HG02970 (cell line): Measurements from ENCODE around the gene INPP5F.
"Not testable (repeated sequence)": the region's sequence is repeated elsewhere in the genome, so short reads cannot be mapped to it uniquely, and the experiment has no call there.

Experiments
- ATAC-seq: cut with Tn5 transposase; IDR thresholded peaks from one replicate; pipeline ENCODE4 v1.9.1; 2021; ENCODE audit warnings: mild to moderate bottlenecking, moderate library complexity, moderate number of reproducible peaks; ENCODE audit not compliant: unreplicated experiment, low FRiP score

Gene INPP5F

DNA sequence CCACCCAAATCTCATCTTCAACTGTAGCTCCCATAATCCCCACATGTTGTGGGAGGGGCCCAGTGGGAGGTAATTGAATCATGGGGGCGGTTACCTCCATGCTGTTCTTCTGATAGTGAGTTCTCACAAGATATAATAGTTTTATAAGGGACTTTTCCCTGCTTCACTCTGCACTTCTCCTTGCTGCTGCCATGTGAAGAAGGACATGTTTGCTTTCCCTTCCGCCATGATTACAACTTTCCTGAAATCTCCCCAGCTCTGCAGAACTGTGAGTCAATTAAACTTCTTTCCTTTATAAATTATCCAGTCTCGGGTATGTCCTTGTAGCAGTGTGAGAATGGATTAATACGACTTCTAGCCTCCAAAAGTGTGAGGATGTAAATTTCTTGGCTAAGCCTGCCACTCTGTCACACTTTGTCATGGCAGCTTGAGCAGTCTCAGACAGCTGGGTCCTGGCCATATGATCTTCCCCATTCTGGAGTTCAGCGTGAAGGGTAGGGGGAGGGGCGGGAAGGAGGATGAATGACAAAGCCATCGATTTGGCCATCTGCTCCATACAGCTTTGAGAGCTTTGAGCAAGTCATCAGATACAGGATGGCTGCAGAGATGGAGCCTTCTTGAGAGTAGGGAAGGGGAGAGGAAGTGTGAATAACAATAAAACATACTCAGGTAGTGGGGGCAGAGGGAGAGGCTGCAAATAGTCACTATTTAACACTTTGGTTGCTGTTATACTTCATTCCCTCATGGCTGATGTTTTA, 19.1 kb upstream of the INPP5F start:
- no peak for ATAC-seq

GRCh38 chr10:119707331-119707730, 18.5 kb upstream of the INPP5F start:
- not testable (repeated sequence) for ATAC-seq

- not testable (repeated sequence) for ATAC-seq
These were observed 14.9 kb upstream of the INPP5F start for GRCh38 chr10:119710935-119711334.

DNA sequence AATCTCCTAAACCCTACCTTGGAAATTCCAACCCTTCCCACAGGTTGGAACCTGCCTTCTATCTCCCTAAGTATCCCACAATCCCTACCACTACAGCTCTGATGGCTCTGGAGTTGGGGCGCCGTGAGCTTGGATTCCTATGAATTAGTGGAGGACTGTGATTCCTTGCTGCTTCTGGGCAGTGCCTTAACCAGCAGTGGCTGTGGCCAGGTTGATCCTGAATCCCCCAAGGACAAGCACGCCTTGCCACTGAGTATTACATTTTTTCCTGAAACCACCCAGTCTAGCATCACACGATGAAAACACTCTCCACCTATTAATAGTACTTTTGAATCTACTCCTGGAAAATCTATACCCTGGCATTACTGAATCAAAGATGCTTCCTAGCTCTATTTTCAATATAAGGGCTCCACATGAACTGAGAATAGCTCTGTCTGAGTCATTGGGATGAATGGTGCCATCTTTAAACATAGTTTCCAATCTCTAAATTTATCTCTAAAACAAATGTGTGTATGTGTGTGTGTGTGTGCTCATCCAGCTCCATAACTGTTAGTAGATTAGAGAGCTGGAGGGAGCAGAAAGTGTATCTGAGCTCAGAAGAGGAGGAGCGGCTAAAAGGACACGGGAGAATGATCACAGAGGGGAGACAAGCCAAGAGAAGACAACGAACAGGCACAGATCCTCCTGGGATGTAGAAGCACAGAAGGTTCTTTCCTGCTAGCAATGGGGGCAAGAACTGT, 11.9 kb upstream of the INPP5F start:
- ATAC-seq: no peak

DNA sequence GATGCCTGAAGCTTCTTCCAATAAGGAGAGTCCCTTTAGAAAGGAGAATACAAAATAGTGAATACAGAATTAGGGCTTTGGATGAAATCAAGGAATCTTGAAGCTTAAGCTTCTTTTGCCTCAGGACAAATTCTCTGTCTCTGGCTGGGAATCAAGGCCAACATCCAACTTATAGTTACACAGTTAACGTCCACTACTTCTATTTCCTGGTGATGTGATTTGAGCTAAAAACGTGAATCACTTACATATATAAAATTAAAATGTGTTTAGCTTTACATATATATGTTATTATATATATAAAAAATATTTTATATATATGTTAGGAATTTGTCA, 11.4 kb upstream of the INPP5F start:
- no peak for ATAC-seq

DNA sequence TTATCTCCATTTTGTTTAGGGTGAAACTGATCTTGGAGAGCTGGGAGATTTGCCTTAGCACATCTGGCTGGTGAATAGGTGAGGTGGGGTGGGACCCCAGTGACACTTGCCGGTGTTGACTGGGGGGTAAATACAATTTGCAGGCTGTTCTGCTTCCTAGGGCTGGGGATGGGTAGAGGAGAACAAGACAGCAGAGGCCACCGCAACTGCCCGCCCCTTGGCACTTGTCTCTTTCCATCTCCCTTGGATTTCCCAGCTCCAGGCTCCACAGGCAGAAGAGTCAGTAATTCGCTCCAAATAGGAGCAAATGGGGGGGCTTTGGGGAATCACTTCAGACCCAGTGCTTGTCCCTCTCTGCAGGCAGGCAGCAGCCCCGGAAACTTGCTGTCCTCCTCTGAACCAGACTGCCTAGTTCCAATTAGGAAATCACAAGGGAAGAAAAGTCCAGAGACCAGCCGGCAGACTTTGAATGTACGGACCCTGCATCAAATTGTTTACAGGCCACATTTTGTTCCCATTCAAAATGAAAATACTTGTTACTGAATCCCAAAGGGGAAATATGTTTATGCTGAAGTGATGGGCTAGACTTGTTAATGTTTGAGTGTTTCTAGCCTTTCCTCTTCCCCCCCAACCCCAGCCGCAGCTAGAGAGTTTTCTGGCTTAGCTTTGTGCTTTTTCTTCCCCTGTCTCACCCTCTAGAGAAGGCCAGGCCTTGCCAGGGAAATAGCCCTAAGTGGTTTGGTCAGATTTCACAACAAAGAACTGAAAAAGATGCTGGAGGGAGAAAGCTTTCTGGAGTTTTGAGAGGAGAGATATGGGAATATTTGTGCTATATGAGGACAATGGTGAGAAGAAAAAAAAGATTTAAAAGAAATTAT, 10.0 kb upstream of the INPP5F start:
- no peak for ATAC-seq

DNA sequence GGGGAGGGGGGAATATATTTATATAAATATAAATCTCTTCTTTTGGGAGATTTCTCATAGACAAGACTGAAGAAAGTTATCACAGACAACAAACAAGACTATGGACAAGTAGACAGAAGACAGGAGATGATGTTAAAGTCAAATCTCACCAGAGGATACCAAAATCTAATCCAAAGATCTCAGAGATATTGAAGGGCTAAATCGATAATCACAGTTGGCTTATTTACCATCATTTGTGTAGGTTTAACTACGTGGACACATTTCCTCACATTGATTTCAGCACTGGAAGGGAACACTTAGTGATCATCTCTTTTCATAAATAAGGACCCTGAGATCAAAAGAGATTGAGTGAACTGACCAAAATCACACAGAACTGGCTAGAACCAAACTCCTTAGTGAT, 2.7 kb upstream of the INPP5F start:
- ATAC-seq: no peak

GRCh38 chr10:119723624-119724023, 2.2 kb upstream of the INPP5F start:
- no peak for ATAC-seq

DNA sequence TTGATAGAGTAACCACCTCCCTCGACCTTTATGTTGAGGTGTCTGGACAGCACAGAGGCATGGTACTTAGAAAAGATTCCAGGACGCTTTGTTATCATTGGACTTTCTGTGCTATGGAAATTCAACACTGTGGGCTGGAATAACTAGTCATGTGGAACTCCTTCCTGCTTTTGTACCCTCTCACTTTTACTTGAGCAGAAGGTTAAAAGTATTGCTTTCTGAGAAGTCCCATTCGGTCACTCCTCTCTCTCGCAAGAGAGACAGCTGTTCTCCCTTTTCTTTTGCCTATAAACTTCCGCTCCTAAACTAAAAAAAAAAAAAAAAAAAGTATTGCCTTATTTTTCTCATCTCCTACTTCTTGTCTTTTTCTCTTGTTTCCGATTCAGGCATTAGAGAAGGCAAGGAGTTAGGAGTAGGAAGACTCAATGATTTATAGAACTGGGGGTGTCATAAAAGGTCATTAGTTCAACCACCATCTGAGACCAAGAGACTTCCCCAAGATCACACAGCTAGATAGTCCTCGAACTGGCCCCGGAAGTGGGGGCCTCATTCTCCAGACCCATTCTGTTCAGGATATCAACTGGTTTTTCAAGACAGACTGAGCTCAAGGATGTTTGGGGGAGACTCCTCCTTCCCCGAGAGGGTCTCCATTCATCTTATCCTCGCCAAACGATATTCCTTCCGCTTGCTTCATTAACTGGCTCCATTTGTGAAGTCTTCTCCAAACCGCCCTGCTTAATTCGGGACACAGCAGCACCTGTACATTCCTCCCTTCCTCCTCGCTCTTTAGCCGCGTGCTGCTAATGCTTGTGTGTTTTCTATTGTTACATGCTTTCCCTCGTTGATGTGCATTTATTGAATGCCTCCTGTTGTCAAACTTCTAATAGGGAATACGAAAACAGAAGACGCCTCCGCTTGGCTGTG, 995 bp upstream of the INPP5F start:
- no peak for ATAC-seq

GRCh38 chr10:119725517-119725827, 378 bp upstream of the INPP5F start:
- ATAC-seq: no peak

- no peak for ATAC-seq
These were observed 919 bp downstream of the INPP5F start for GRCh38 chr10:119726676-119727261.

- ATAC-seq: no peak
These were observed 2.4 kb downstream of the INPP5F start for GRCh38 chr10:119728172-119728800.

DNA sequence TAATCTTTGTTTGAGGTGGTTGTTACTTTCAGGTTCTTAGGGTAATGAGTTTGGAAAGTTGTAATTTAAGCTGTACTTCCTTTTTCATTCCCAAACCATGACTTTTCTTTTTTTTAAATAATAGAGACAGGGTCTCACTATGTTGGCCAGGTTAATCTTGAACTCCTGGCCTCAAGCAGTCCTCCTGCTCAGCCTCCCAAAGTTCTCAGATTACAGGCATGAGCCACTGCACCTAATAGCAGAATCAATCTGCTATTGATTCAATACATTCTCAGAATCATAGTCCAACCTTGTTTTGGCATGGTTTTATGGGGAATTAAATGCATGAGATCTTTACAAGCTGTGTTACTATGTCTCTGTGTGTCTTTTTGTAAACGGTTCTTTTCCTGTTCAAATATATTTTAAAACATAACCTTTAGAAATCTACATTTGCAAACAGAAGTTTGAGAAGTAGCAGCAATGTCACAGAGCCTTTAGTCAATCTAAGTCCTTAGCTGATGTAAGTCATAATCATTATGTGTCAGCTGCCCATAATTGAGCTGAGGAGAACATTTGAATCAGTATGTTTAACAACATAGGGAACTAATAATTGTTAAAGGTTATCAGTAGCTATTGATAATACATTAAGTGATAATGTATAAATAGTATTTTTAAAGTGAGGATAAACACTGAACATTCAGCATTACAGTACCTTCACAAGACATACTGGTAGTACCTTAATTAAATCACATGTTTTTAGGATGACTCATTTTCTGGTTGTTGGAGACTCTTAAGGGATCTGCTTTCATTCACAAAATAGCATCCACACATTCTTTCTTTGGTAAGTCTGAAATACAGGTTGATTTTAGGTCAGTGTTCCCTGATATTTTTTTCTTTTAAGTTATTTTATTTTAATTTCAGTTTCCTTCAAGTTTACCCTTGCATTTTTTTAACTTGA, 8.8 kb downstream of the INPP5F start:
- ATAC-seq: no peak

DNA sequence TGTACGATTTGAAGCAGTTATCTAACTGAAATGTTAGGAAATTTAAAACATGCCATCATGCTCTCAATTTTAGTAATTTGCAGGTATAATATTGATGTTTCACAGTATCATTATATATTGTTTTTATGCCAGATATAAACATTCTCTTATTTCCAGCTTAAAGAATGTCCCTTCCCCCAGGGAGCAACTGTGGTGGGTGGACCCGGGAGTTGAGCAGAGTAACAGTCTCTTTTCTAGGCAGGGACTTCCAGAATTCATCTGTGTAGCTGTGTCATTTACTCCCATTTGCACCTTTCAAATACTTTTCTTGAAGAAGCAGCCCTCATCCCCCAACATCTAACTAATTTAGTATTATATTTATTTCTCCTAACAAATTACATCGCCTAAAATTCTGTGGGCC, 9.6 kb downstream of the INPP5F start:
- no peak for ATAC-seq

GRCh38 chr10:119736220-119736619, 10.4 kb downstream of the INPP5F start:
- no peak for ATAC-seq

DNA sequence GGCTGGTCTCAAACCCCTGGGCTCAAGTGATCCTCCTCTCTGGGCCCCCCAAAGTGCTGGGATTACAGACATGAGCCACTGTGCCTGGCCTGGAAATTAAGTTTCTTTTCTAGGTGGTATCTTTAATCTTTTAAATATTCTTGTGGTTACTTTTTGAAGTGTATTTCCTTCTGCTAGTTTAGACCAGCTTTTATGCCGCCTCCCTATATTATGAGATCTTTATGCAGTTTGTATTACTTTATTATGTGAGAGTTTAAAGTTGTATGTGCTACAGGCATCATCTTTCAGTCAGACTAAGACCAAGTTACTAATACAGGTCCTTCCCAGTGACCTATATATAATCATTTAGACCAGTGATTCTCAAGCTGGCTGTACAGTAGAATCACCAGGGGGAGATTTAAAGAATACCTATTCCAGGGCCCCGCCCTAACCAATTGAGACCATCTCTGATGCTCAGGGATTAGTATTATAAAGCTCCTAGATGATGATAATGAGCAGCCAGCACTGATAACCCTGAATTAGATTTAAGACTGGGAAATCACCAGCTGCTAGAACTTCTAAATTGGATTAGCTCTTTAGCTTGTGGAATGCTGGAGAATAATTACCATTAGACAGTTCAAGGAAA, 11.3 kb downstream of the INPP5F start:
- ATAC-seq: no peak

DNA sequence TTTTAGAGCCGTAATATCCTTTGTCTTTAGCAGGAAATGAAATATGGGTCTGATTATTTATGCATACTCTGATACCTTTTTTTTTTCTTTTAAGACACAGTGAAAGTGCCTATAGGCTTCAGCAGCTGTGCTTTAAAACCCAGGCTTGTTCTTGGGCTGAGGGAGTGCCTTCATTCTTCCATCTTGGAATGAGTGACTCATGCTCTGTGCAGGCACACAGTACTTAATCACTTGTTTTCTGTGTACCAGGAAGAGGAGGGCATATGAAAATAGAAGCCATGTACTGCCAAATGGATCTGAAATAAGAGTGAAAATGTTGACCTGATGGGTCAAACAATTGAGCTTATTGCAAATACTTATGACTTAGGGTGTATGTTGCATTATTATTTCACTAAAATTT, 12.0 kb downstream of the INPP5F start:
- no peak for ATAC-seq

- ATAC-seq: no peak
These were observed 13.1 kb downstream of the INPP5F start for GRCh38 chr10:119738962-119739361.
